Activated CD4-positive, alpha-beta T cell treated with anti-CD3 and anti-CD28 coated beads, Interleukin-2, Interleukin-4, amounts not matched to agents 100 ng/mL and 50 ng/mL, durations not matched to agents 16 hours and 8 hours (primary cell): ENCODE data around the gene SIRPB1.
"Not testable (repeated sequence)": the region's sequence is repeated elsewhere in the genome, so short reads cannot be mapped to it uniquely, and the experiment has no call there.

Source experiments
- DNase-seq: peaks from one replicate; pipeline ENCODE4 v3.0.0-alpha.2; 2020; ENCODE audit warnings: low spot score

Gene SIRPB1

GRCh38 chr20:1636621-1637020, 16.8 kb upstream of the SIRPB1 start:
- no peak for DNase-seq

GRCh38 chr20:1635291-1635979, 15.6 kb upstream of the SIRPB1 start:
- DNase-seq: no peak

GRCh38 chr20:1633535-1633934, 13.7 kb upstream of the SIRPB1 start:
- DNase-seq: no peak

DNA sequence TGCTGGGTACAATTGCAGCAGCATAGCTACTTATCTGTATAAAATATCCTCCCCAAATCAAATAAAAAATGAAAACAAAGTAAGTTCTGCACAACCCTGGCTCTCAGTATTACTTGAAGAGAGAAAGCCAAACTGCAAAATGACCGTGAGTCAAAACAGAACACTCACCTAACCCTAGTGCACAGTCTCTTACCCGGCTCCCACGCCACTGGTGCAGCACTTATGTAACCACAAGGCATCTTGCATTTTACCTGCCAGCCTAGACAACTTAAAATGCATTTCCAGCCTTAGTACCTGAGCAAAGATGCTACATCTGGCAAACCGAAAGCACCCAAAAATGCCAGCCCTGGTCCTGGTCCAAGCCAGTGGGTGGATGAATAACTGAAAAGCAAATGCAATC, 12.4 kb upstream of the SIRPB1 start:
- DNase-seq: peak; percentile 82

GRCh38 chr20:1631309-1632151, 11.7 kb upstream of the SIRPB1 start:
- no peak for DNase-seq

DNA sequence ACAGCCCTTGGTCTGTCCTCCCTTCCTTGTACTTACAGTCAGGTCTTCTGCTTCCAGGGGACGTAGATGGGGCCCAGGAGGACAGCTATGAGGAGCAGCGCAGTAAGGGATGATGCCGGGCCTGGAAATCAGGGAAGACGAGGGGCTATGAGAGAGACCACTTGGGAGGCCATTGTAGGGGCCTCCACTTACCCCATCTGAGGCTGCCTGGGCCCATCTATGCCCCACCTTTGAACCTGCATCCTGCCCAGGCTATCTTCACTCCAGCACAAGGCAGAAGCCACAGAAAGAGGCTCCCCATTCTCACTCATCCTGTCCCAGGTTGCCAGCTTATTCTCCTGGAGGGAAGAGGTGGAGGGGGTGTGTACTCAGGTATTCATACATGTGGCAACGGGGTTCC, 10.4 kb upstream of the SIRPB1 start:
- DNase-seq: no peak

- no peak for DNase-seq
Measured at GRCh38 chr20:1629321-1629720, 9.5 kb upstream of the SIRPB1 start.

- no peak for DNase-seq
Measured at GRCh38 chr20:1628621-1629020, 8.8 kb upstream of the SIRPB1 start.

GRCh38 chr20:1627200-1627550, 7.4 kb upstream of the SIRPB1 start:
- DNase-seq: no peak

- no peak for DNase-seq
Measured at GRCh38 chr20:1626528-1627199, 6.9 kb upstream of the SIRPB1 start.

GRCh38 chr20:1625083-1625690, 5.4 kb upstream of the SIRPB1 start:
- DNase-seq: peak; percentile 43

- DNase-seq: no peak
Measured at GRCh38 chr20:1623501-1624205, 3.8 kb upstream of the SIRPB1 start.

GRCh38 chr20:1622450-1622849, 2.6 kb upstream of the SIRPB1 start:
- DNase-seq: no peak

- DNase-seq: no peak
Measured at GRCh38 chr20:1621316-1621715, 1.5 kb upstream of the SIRPB1 start.

- DNase-seq: no peak
Measured at GRCh38 chr20:1618954-1619540, 762 bp downstream of the SIRPB1 start.

- no peak for DNase-seq
Measured at GRCh38 chr20:1618479-1618878, 1.3 kb downstream of the SIRPB1 start.

GRCh38 chr20:1616858-1617434, 2.9 kb downstream of the SIRPB1 start:
- DNase-seq: no peak

- DNase-seq: not testable (repeated sequence)
Measured at GRCh38 chr20:1610404-1610803, 9.4 kb downstream of the SIRPB1 start.

- DNase-seq: not testable (repeated sequence)
Measured at GRCh38 chr20:1608678-1609347, 11.0 kb downstream of the SIRPB1 start.

DNA sequence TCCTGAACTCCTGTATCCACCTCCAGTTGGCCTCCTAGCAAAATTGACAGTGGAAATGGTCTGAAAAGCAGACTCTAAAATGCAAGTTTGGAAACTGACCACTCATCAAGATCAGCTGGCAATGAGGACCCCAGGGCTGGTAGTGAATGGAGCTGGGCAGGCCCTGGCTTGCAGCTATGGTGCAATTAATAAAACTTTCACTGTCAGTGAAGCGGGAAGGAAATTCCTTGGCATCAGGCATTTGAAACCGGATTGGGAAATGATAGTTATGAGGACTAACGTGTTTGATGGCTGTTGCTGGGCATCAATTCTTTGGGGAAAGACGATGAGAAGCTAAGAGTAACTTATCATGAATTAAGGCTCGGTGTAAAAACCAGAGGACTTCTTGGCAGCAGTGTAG, 19.1 kb downstream of the SIRPB1 start:
- DNase-seq: no peak

DNA sequence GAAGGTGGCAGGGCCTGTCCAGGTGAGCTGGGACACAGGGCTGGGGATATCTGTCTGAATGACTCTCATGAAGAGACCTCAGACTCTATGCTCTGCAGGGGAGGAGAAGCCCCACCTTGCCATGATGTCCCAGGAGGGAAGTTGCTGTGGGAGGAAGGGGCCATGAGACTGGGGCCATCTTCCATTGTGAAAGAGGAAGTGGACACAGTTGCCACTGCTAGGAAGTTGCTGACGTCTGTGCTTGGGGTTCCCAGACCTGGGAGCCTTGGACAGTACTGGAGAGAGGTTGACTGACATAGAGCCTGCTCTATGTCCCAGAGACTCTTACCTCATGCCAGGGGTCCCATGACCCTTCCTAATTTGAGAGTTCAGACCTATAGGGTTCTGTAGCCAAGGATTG, 24.5 kb downstream of the SIRPB1 start:
- no peak for DNase-seq
